HG02981 (cell line): ENCODE results near the gene AJAP1.

Experiments
- ATAC-seq: cut with Tn5 transposase; IDR thresholded peaks from one replicate; pipeline ENCODE4 v1.9.1; 2021; ENCODE audit warnings: mild to moderate bottlenecking, moderate library complexity; ENCODE audit not compliant: unreplicated experiment

AJAP1 gene

DNA sequence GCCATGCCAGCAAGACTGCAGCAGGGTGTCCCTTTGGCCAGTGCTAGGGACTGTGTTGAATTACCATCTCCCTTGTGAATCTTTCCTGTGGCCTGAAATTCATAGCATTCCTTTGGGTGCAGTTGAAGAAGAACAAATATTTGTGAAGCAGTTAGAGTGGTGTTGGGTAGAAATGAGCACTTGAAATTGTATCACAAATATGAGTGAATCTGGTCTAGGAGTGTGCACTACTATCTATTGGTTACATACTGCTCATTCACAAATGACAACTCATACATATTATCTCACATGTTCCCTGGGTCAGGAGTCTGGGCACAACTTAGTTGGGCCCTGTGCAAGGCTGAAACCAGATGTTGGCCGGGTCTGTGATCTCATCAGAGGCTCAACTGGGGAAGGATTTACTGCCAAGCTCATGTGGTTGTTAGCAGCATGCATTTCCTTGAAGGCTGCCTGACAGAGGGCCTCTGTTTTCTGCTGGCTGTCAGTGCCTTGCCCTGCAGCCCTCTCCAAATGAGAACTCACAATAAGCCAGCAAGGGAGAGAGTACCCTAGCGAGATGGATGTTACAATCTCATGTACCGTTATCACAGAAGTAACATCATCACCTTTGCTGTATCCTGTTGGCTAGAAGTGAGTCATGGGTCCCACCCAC is 23.8 kb downstream of the AJAP1 start:
- no peak for ATAC-seq

DNA sequence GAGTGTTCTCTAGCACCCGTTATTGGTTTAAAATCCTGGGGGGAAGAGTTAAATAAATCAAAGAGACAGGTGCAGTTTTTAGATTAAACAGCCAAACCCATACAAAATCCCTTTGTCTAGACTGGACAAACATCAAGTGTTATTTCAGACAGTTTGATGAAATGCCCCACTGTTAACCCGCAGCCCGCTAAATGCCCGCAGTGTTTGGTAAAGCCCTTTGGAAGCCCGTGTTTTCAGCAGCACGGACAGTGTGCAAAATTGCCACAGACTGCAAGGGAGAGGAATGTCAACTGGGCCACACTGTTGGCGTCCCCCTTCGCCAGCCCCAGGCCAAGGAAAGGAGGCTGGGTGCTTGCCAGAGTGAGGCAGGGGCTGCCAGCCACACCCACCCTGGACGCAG is 26.6 kb downstream of the AJAP1 start:
- no peak for ATAC-seq

DNA sequence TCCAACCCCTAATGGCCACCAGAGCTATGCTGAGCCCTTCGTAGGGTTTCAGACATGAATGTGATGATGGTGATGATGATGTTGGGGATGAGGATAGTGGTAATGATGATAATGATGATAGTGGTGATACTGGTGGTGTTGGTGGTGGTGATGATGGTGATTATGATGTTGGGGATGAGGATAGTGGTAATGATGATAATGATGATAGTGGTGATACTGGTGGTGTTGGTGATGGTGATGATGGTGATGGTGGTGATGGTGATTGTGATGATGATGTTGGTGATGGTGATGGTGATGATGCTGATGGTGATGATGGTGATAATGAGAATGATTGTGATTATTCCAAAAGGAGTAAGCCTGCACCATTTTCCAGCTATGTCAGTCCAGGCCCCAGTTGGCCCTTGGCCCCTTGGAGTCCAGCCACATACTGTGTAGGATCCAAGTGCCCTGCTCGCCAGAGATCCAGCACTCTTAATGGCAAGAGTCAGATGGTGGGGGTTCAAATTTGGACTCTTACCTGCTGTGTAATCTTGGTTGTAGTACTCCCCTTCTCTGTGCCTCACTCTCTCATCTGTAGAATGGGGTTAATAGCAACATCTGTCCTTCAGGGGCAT is 28.3 kb downstream of the AJAP1 start:
- ATAC-seq, result no peak

- no peak for ATAC-seq
These were observed 29.7 kb downstream of the AJAP1 start for GRCh38 chr1:4684136-4684535.

GRCh38 chr1:4684864-4685522 is 30.6 kb downstream of the AJAP1 start:
- no peak for ATAC-seq

DNA sequence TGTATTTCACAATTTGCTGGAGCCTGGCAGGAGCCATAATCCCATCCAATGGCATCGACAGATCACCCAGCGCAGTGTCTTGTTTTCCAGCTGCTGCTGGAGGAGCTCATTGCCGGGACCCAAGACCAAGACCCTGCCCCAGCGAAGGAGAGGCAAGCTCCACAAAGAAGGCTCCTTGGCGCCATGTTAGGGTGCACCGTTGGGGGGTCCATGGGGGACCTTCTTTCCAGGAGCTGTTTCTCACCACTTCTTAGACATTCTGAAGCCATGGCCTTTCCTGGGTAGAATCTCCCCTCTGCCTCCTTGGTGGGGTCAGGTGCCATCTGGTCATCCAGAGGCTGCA is 31.1 kb downstream of the AJAP1 start:
- ATAC-seq, result no peak

- ATAC-seq, result no peak
These were observed 33.5 kb downstream of the AJAP1 start for GRCh38 chr1:4687943-4688342.

- no peak for ATAC-seq
These were observed 35.0 kb downstream of the AJAP1 start for GRCh38 chr1:4689271-4689935.

GRCh38 chr1:4689941-4690635 is 35.7 kb downstream of the AJAP1 start:
- ATAC-seq, result no peak

DNA sequence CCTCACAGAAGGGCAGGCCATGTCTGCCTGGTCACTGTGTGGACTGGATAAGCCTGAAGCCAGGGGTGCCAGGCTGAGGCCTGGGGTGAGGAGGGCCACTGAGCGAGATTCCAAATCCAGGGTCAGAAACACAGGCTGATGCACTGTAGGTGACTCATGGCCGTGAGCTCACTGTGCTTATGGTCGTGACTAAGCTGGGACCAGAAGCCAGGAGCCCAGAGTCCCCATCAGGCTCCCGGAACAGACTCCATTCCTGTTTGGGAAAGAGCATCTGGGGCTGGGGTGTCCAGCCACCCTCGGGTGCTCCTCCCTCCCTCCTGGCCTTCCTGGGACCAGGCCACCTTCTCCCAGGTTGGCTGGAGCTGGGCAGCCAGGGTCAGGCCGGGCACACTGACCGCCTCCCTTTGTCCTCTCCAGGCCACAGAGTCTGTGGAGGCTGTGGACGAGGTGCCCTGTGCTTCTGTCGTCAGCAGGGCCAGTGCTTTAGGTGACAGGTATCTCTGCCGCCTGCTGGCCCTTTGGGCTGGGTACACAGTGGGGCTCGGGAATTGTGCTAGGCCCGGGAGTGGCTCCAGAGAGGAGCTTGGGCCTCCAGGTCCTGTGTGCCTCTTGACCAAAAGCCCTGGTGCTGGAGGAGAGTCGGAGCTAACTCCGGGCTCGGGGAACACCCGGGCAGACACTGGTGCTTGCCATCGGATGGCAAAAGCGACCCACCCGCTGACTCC is 36.7 kb downstream of the AJAP1 start:
- no peak for ATAC-seq

DNA sequence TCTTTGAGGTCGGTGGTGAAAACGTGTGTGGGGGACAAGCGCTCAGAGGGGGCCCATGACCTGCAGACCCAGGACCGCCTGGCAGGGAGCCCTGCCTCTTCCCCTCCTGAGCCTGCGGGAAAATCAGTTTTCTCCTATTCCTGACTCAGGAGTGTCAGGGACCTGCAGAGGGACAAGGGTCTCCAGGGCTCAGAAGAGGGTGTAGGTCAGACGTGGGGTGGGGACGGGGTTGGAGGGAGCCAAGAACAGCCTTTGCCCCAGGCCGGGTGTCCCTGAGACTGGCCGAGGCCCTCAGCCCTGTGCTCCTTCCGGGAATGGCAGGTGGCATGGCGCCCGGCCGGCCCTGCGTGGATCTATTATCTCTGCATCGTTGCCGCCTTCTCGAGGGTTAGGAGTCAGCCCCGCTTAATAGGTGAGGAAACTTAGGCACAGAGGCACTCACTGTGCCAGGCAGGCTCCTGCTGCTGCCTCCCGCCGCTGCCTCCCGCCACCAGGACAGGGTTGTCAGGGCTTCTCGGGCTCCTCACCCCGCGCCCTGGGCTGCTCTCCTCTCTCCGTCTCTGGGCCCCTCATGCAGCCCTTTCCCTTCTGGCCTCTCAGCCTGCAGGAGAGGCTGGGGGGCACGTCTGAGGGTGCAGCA is 37.5 kb downstream of the AJAP1 start:
- ATAC-seq, result no peak

GRCh38 chr1:4692437-4692836 is 38.0 kb downstream of the AJAP1 start:
- no peak for ATAC-seq

DNA sequence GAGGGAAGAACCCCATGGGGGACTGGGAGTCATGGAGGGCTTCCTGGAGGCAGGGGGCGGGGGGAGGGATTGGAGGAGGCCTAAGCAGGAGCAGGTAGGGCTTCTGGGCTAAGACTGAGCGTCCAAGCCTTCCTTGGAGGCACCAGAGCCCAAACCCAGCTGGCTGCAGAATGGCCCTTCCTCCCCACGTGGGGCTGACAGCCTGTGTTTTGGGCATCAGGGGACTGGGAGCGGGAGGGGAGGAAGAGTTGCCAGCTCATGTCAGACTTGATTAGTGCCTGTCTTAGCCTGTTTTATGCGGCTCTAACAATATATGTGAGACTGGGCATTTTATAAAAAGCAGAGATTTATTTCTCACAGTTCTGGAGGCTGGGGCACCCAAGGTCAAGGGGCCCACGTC is 38.9 kb downstream of the AJAP1 start:
- no peak for ATAC-seq

- ATAC-seq, result no peak
These were observed 39.5 kb downstream of the AJAP1 start for GRCh38 chr1:4693891-4694290.

- no peak for ATAC-seq
These were observed 40.1 kb downstream of the AJAP1 start for GRCh38 chr1:4694492-4694891.

DNA sequence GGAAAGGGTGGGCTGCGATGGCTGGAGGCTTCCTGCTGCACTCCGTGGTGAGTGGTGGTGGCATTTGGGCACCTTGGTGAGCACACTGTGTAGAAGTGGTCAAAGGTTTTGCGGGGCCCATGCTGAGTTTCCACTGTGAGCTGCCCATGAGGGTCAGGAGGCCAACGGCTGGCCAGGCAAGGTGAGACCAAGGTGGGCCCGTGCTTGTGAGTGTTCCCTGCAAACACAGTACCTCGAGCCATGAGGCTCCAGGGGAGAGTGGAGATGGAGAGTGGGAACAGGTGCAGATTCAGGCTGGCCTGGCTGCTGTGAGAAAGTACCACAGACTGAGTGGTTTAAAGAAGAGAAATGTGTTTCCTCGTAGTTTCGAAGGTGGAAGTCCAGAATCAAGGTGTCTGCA is 40.8 kb downstream of the AJAP1 start:
- no peak for ATAC-seq

- no peak for ATAC-seq
These were observed 41.8 kb downstream of the AJAP1 start for GRCh38 chr1:4696161-4696745.

DNA sequence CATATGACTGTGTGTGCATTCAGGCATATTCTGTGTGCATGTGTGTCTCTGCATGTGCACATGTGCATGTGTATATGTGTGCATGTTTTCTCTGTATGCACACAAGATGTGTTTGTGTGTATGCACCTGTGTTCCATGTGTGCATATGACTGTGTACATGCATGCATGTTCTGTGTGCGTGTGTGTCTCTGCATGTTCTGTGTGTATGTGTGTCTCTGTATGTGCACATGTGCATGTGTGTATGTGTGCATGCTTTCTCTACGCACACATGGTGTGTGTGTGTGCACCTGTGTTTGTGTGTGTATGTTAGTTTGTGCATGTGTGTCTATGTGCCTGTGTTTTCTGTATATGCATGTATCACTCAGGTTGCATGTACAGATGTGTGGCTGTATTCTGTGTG is 42.3 kb downstream of the AJAP1 start:
- ATAC-seq, result no peak

DNA sequence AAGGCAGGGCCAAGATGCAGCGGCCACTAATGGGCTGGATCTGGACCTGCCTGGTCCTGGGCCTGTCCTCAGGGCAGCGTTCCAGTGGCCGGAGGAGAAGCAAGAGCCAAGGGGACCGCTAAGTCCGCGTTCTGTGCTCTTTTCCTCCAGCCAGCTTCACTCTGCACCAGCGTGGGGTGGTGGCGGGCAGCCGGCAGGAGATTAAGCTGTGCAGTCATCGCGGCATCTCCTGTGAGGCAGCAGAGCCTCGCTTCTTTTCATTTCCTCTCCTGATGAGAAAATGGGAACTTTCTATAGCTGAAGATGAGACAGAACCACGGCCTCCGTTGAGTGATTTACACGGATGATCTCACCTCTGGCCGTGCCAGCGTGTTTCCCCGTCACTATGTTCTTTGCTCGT is 43.4 kb downstream of the AJAP1 start:
- no peak for ATAC-seq

GRCh38 chr1:4698911-4699310 is 44.5 kb downstream of the AJAP1 start:
- no peak for ATAC-seq
